GM19193 (cell line): Measurements from ENCODE around the gene EPS8L2.

Experiments
- POLR2A ChIP-seq: IDR thresholded peaks from 4 replicates; pipeline ENCODE4 v1.6.1; 2011; ENCODE audit not compliant: insufficient read depth, insufficient read length; ENCODE audit errors: extremely low read depth

Gene EPS8L2

DNA sequence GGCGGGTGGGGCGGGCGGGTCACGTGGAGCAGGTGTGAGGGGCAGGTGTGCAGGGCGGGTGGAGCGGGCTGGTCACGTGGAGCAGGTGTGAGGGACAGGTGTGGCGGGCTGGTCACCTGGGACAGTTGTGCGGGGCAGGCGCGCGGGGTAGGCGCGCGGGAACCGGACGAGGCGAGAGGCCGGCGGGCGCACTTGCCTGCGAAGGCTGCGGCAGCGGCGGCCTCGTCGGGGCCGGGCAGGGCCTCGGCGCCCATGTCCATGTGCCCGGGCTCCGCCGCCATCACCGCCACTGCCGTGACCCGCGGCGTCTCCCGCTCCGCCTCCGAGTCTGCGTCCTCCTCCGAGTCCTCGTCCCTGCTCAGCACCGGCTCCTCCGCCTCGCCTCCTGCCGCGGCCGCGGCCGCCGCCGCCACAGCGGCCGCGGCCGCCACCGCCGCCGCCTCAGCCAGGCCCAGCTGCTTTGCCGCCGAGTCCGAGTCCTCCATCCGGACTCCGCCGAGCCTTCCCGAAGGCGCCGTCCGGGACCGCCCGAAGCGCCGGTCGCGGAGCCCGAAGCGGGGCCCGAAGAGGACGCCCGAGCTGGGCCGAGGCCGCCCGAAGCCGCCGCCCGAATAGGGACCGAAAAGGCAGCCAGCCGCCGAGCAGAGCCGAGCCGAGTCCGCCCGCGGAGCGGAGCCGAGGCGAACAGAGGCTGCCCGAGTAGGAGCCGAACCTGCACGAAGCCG is 11.3 kb upstream of the EPS8L2 start, which contains the start of gene DEAF1:
Gene DEAF1 (minus strand): TSS at position 660 of the 725 bp plus-strand sequence. CDS start 175 bp downstream, at position 485.
- peak; percentile 59 for TF ChIP-seq POLR2A

DNA sequence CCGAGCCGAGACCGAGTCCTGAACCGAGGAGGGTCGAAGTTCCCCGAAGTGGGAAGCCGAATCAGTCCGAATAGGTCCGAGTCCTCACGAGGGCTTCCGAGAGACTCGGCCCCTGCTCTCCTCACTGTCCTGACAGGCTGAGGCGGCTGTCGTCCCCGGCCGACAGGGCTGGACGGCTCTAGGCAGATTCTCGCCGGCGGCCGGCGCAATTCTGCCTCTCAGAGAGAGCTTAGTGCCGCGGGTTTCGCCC is 10.8 kb upstream of the EPS8L2 start:
- no peak for TF ChIP-seq POLR2A

DNA sequence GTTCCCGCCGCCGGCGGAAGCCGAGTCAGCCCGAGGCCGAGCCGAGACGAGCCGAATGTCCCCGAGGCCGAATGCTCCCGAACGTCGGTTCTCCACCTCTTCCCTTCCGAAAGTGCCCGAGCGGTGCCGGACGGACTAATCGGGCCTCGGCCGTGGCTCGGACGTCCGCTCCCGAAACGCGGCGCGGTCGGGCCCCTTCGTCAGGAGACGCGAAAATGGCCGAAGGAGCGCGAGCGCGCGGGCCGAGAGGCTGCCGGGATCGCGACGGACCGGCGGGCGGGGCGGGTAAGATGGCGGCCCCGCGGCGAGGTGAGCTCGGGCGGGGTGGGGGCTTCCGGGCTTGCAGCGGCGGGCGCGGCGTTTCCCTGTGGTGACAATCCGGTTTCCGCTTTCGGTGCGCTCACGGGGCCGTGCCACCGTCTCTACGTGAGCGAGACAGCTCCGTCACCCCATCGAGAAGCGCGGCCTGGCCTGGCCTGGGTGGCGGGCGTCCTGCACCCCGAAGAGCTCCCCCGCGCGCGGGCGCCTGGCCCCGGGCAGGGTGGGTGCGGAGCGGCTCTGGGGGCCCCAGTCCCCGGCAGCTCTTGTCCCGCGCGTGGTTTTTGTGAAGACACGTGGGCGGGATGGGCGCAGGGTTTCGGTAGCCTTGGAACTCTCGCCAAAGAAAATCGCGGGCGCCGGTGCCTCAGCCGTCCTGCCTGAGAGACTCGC is 10.3 kb upstream of the EPS8L2 start, which contains the start of gene TMEM80:
Gene TMEM80 (plus strand): TSS at position 279 of the 711 bp plus-strand sequence. CDS start 12 bp downstream, at position 291.
- peak; percentile 70 for TF ChIP-seq POLR2A

DNA sequence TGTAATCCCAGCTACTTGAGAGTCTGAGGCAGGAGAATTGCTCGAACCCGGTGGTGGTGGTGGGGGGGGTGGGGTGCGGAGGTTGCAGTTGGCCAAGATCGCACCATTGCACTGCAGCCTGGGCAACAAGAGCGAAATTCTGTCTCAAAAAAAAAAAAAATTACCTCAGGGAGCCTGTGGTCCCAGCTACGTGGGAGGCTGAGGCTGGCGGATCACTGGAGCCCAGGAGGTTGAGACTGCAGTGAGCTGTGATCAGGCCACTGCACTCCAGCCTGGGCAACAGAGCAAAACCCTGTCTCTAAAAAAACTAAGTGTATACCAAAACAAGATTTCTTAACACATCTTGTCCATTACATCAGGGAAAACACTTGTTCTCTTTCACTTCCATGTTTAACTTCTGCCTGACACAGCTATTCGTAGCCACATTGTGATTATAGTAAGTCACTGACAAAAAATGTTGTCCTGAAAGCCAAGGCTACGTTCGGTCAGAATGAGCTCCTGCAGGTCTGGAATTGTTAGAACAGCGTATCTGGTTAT is 9.0 kb upstream of the EPS8L2 start:
- TF ChIP-seq POLR2A: no peak

GRCh38 chr11:697811-698311 is 8.2 kb upstream of the EPS8L2 start:
- TF ChIP-seq POLR2A: no peak

DNA sequence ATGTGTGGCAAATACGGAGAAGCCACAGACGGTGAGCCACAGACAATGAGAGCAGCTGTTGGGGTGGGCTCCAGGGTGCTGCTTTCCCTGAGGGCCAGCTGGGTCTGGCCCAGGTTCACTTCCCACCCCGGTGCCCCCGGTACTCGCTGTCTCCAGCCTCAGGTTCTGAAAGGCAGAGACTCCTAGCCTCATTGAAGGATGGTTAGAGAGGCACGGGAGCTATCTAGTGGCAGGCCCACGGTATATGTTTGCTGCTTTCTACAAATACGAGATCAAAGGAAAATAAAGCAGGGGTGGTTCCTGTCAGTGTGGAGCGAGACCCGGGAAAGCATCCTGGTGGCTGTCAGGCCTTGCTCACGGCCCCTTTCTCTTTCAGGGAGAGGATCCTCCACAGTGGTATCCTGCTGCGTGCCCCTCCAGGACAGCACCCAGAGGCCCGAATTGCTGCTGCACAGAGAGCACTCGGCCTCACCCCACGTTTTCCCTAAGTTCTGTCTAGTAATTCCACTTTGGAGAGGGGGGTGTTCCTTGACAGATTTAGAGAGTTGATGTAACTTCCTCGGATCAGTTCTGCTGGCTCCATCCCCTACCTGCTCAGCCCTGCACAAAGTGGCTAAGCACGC is 7.4 kb upstream of the EPS8L2 start:
- TF ChIP-seq POLR2A: no peak

DNA sequence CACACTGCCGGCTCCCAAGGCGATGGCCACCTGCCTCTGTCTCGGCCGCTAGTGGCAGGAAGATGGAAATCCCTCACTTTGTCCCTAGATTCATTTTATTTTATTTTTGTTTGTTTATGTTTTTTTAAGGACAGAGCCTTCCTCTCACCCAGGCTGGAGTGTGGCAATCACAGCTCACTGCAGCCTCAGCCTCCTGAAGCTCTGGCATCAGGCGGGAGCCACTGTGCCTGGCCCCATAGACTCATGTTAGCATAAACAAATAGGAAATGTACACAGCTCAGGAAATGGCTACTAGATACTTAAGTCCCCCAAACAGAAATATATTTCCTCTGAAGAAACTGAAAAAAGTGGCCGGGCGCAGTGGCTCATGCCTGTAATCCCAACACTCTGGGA is 6.9 kb upstream of the EPS8L2 start:
- no peak for TF ChIP-seq POLR2A

DNA sequence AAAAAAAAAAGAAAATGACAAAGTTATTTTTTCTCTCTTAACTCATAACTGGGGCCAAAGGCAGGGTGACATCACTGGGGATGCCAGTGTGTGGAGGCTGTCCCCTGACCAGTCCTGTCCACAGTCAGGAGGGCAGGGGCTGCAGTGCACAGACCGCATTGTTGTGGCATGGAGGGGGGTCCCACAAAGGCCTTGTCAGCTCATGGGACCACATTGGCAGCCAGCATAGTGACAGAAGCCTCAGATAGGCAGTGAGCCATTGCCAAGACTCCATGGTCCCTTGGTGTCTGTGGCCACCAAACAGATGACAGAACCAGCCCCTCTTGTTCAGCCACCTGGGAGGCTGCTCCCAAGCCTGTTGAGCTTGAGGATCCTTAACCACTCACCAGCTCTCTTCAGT is 6.3 kb upstream of the EPS8L2 start:
- no peak for TF ChIP-seq POLR2A

DNA sequence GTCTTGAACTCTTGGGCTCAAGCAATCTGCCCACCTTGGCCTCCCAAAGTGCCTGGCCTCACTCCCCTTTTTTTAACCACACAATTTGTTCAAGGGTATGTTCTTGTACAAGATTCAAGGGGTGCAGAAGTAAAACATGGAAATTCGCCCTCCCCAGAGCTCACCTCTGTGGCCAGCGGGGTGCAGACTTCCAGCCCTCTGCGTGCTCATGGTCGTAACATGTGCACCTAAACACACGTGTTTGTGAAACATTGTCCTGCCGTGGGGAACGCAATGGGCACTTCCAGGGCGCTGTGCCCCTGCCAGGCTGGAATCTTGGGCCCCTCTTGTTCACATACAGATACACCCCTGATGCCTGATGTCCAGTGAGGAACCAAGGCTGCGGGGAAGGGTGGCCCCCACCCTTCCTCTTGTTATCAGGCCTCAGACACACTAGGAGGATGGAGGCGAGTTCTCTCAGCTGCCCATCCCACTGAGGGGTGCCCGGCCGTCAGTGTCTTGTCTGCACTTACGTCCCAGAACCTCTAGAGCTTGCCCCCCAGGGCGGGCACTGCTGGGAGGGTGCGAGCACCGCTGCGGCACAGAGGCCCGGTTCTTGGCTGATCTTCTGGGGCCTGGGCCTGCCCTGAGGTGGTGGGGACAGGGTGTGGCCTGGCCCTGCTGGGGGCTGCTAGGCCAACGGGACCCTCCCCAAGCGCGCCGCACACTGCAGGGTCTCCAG is 4.1 kb upstream of the EPS8L2 start:
- no peak for TF ChIP-seq POLR2A

DNA sequence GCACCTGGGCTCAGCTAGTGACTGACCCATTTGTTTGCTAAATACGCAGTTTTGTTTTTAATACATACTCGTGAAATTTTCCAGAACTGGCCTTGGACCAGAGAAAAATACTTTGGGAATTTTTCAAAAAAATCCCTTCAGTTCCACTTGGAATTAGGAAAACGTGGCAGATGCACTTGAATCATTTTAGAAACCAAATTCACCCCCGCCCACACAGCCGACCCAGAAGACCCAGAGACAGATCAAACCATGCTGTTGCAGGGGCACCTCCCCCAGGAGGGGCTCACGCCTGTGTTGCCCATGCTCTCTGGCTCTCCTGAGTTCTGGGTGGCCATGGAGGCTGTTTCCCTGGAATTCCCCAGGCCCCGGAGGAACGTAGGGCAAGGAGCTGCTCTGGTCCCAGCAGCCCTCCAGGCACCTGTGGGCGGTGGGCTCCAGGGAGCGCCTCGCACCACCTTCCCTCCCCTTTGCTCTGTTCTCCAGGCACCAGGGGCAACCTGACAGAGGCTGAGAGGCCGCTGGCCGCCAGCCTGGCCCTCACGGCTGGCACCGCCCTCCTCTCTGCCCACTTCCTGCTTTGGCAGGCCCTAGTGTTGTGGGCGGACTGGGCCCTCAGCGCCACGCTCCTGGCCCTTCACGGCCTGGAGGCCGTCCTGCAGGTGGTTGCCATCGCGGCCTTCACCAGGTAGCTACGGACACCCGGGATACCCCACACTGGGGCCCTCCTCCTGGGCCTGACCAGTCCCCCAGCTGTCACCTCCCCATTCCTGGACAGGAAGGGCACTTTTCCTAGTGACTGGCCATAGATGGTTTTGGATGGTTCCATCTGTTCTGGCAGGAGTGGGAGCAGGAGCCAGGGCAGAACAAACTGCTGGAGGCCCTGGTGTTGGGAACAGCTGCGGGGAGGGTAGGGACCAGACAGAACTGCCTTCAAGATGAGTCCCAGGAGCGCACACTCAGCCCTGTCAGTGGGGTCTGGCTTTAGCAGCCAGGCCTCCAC is 3.3 kb upstream of the EPS8L2 start:
- no peak for TF ChIP-seq POLR2A

- TF ChIP-seq POLR2A: no peak
These were observed 2.5 kb upstream of the EPS8L2 start for GRCh38 chr11:703506-703905.

DNA sequence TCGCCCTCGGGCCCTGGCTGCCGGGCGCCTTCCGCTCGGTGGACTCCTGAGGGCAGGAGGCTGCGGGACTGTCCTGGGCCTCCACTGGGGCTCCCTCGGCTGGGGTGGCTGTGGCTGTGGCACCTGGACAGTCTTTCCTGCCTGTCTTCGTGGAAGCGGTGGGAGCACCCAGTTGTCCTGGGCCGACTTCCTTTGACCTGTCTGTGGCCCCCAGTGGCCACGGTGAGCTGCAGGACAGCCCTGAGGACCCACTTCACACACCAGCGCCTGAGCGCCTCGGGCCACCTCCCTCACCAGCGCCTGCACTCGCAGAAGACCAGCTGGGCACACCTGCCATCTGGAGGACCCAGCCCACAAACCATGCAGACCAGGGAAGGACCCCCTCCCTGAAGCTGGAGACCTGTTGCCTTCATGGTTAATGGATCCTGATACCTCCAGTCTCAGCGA is 1.8 kb upstream of the EPS8L2 start:
- TF ChIP-seq POLR2A: no peak

- no peak for TF ChIP-seq POLR2A
These were observed 1.0 kb upstream of the EPS8L2 start for GRCh38 chr11:704781-705645.
